Fibroblast of skin of back (primary cell): Measurements from ENCODE around the gene PKN1.
"Not testable (repeated sequence)": the region's sequence is repeated elsewhere in the genome, so short reads cannot be mapped to it uniquely, and the experiment has no call there.

Experiments
- DNase-seq: peaks from one replicate; pipeline ENCODE4 v3.0.0-alpha.2; 2013

Gene PKN1

DNA sequence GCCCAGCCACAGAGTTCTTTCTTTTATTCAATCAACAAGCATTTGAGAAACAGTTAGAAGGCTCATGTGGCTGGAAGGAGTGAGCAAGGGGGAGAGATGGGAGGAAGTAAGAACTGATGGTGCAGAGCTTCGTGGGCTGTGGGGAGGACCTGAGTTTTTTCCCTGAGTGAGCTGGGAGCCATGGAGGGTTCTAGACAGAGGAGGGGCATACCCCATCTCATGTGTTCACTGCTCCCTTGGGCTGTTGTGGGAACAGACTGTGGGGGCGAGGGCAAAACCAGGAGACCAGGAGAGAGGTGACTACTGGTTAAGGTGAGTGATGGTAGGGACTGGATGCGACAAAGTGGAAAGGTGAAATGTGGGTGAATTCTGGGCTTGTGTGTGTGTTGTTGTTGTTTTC is 2.4 kb upstream of the PKN1 start:
- no peak for DNase-seq

DNA sequence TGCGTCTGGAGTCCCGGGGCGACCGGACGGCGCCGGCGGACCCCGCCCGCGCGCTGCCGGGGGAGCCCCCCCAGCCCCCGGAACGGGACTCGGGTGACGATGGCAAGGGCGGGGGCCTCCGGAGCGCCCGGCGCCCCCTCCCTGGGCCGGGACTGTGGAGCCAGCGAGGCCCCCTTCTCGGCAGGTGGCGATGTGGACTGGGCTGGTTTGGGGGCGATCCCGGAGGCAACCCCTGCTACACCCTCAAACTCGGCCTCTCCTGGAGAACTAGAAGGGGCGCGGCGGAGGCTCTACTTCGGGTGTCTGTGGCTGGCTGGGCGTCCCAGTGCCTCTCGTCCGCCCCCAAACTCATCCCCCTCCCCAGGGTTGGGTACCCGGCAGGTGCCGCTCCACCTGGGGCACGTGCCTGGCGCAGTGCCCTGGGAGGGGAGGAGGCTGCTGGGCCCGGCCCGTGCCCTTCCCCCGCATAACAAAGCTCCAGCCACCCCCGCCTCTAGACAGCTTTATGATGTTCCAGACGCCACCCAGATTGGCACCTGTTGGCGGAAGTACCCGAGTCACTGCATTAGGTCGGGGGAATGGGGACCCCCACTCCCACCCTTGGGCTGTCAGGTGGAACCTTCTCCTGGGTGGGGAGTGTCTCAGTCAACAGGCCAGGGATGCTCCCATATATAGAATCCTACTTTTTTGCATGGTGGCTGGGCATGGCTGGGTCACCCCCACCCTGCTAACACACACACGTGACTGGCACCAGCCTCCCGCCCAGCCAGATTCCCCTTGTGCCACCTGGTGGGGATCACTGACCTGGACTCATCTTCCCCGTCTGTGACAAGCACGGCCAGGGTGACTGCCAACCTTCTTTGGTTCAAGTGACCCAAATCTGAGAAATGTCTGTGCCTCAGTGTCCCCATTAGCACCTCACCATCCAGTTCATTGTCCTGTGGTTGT is 722 bp downstream of the PKN1 start:
- no peak for DNase-seq

DNA sequence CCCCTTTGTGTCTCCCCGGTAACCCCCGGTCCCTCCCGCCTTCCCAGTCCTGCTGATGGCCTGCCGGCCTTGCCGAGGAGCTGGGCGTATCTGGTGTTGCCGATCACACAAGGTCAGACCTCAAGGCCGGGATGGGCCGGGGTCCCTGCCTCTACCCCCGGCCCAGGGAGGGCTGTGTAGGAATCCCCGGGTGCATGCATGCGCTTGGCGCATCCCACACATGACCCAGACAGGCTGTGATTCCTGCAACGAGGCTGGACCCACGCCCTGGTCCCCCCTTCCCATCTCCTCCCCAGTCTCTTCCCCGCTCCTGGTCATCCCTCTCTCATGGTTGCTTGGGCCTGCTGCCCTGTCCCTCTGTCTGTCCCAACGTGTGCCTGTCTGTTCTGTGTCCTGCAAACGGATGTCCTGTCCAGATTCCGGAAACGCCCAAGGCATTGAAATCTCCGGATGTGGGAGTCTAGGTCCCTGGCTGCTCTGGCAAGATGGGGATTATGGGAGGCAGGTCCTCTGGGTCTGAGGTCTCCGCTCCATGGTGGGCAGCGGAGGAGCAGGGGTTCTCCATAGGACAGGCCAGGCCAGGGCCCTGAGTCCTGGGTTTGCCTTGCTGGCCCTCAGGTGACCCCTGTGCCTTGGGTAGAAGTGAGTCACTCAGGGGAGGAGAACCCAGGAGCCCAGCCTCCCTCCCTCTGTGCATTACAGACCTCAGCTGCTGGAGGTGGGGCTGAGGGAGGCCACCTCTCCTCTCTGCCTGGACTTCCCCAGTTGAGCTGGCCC is 1.6 kb downstream of the PKN1 start:
- DNase-seq, result peak; percentile 72

DNA sequence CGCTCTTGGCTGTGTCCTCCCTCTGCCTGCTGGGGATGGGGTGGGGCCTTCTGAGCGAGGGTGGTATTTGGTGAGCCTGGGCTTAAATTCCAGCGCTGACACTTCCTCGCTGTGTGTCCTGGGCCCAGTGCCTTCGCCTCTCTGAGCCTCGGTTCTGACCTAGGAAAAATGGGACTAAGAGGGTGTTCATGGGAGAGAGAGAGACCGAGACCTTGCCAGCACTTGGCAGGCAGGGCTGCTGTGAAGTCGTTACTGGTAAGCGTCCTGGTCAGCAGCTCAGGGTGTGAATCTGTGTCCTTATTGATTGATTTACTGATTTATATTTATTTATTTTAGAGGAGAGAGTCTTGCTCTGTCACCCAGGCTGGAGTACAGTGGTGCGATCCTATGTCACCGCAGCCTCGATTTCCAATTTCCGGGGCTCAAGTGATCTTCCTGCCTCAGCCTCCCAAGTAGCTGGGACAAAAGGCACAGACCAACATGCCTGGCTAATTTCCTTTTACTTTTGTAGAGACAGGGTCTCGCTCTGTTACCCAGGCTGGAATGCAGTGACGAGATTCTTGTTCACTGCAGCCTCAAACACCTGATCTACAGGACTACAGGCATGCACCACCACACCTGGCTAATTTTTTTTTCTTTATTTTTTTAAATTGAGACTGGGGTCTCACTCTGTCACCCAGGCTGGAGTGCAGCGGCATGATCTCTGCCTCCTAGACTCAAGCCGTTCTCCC is 2.4 kb downstream of the PKN1 start:
- no peak for DNase-seq

DNA sequence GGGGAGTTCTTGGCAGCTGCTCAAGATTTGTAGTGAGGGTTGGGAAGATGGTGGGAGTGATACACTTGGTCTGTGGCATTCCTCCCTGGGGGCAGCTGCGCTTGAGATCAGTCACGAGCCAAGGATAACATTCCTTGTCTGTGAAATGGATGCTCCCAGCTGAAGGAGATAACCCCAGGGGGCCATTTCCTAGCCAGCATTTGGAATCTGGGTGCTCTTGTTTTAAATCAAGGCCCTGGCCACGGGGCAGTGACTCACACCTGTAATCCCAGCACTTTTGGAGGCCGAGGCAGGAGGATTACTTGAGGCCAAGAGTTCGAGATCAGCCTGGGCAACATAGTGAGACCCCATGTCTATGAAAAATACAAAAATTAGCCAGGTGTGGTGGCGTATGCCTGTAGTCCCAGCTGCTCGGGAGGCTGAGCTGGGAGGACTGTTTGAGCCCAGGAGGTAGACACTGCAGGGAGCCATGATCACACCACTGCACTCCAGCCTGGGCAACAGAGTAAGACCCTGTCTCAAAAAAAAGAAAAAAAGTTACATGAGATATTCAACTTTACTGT is 4.6 kb downstream of the PKN1 start:
- peak; percentile 71 for DNase-seq

DNA sequence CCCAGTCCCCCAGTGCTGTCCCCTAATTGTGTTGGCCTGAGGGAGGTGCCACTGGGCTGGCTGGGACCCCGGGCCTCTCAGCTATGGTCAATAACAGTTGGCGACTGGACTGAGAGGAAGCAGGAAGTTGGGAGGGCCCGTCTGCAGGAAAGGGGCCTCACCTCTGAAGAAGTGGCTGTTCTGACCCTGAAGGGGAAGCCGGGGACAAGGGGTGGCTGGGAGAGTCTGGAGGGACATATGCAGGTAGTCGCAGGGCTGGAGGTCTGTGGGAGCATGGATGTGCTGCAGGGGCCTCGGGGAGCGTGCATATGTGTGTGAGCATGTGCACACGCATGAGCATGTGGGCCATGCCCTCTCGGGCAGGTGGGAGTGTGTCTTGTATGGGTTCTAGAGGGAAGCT is 5.9 kb downstream of the PKN1 start:
- DNase-seq, result no peak

DNA sequence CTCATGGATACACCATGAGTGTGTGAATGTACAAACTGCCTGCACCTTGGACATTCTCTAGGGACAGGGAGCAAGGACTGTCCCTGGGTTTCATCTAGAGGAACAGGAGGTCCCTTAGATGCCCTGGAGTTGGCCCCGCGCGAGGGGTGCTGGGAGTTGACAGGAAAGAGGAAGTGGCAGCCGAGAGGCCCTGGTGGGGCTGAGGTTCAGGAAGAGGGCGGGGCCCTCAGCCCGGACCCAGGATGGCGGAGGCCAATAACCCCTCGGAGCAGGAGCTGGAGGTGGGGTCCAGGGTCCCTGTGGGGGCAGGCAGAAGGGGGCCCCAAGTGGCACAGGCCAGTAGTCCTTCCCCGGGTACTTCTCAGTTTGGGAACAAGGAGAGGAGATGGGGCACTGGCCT is 6.9 kb downstream of the PKN1 start:
- no peak for DNase-seq

DNA sequence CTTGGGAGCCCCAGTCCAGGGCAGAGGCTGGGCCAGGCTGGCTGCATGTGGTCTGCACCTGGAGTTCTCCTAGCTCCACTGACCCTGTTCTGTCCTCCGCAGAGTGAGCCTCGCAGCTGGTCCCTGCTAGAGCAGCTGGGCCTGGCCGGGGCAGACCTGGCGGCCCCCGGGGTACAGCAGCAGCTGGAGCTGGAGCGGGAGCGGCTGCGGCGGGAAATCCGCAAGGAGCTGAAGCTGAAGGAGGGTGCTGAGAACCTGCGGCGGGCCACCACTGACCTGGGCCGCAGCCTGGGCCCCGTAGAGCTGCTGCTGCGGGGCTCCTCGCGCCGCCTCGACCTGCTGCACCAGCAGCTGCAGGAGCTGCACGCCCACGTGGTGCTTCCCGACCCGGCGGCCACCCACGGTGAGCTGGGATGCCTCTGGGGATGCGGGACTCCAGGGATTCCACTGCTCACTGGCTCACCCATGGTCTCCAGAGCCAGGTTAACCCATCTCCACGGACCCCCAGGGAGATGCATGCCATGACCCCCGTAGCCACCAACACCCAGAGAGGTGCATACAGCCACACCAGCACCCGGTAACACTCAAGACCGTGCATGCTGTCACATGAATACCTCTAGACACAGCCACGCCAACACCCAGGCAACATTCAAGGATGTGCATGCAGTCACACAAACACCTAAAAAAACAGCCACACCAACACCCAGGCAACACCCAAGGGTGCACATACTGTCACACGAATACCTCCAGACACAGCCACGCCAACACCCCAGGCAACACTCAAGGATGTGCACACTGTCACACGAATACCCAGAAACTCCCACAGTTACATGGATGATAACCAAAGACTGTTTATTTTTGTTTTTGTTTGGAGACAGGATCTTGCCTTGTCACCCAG is 8.2 kb downstream of the PKN1 start:
- no peak for DNase-seq

DNA sequence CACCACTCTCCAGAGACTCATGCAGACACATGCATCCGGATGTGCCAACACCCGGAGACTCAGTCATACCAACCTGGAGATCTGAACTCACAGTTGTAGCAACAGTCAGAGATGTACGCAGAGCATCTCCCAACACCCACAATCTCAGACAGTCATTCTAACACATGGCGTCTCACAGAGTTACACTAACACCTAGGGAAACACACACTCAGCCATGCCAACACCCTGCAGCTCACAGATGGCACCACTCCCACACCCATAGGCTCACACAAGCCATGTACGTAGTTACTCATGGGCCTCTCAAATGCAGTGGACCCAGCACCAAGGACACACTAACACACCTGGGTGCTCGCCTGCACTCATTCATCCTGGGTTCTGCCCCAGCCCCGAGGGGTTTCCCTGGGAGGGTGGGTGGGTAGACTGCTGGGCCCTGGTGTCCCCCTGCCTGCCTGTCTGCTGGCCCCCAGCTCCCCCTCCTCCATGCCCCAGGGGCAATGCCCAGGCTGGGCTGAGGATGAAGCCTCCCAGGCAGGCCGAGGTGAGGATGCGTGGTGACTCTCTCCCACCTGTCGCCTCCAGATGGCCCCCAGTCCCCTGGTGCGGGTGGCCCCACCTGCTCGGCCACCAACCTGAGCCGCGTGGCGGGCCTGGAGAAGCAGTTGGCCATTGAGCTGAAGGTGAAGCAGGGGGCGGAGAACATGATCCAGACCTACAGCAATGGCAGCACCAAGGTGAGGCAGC is 10.0 kb downstream of the PKN1 start:
- no peak for DNase-seq

DNA sequence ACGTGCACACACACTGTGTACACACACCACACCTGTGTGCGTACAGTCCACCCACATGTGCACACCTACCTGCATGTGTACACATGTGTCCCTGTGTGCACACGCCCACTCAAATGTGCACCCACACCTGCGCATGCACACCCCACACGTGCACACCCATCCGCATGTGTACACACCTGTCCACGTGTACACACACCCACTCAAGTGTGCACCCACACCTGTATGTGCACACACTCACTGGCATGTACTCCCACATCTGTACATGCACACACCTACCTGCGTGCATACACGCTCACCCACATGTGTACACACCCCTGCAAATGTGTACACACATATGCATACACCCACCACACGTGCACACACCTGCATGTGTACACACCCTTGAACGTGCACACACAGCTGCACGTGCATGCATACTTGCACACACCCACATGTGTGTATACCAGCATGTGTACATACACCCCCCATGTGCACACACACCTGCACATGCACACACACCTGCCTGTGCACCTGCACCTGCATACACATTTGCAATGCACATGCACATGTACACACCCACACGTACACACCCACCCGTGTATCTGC is 10.6 kb downstream of the PKN1 start:
- no peak for DNase-seq

DNA sequence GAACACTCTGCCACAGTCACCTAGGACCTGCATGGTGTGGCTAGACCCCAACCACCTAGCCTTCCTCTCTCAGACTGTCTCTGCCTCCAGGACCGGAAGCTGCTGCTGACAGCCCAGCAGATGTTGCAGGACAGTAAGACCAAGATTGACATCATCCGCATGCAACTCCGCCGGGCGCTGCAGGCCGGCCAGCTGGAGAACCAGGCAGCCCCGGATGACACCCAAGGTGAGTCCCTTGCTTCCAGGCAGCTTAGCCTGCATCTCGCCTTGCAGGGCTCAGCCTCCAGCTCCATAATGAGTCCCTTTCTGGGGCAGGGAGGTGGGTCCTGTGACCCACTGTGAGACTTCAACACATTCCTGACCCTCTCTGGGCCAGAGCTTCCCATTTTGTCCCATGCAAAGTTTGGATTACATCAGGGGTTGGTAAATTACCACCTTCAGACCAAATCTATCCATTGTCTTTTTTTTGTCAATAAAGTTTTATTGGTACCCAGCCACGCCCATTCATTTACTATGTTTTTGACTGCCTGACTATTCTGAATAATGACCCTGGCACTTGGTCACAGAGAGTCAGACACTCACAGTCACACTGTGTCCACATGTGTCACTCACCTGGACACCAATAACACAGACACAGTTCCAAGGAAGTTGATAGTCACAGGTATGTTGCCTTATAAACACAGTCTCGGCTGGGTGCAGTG is 13.4 kb downstream of the PKN1 start:
- no peak for DNase-seq

DNA sequence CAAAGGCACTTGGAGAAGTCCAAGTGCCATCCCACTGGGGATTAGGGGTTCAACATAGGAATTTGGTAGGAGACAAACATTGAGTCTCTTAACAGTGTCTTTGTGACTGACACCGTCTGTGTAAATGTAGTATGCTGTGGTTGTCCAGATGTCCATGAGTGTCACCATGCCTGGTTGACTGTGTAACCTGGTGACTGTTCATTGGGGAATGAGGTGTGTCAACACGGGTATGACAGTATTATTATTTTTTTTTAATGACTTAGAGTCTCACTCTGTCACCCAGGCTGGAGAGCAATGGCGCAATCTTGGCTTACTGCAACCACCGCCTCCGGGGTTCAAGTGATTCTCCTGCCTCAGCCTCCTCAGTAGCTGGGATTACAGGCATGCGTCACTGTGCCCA is 16.2 kb downstream of the PKN1 start:
- DNase-seq, result peak; percentile 56

DNA sequence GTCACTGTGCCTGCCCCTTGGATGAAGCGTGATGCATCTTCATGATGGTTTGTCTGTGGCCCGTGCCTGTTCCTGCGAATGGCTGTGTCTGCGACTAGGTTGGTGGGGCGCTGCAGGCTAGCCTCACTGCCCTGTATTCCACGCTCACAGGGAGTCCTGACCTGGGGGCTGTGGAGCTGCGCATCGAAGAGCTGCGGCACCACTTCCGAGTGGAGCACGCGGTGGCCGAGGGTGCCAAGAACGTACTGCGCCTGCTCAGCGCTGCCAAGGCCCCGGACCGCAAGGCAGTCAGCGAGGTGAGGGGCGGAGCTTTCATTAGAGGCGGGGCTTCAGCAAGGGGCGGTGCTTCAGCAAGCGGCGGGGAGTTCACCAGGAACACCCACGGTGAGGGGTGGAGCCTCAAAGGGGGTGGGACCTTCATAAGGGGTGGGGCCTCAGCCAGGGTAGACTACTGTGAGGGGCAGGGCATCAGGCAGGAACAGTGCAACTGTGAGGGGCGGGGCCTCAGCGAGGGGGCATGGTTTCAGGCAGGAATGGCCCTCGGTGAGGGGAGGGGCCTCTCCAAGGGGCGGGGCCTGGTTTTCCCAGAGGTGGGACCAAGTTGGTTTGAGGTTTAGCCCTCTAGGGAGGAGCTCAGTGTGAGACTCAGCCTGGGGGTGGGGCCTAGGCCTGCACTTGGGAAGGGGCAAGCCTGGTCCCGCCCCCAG is 17.2 kb downstream of the PKN1 start:
- peak; percentile 40 for DNase-seq

DNA sequence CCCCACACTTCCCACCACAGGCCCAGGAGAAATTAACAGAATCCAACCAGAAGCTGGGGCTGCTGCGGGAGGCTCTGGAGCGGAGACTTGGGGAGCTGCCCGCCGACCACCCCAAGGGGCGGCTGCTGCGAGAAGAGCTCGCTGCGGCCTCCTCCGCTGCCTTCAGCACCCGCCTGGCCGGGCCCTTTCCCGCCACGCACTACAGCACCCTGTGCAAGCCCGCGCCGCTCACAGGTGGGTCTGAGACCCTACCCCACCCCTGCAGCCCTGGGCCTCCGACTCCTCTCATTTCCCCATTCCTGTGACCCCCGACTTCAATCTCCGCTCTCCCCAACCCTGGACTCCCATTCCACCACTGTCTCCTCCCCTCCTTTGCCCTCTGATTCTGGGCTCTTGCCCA is 17.8 kb downstream of the PKN1 start:
- no peak for DNase-seq

DNA sequence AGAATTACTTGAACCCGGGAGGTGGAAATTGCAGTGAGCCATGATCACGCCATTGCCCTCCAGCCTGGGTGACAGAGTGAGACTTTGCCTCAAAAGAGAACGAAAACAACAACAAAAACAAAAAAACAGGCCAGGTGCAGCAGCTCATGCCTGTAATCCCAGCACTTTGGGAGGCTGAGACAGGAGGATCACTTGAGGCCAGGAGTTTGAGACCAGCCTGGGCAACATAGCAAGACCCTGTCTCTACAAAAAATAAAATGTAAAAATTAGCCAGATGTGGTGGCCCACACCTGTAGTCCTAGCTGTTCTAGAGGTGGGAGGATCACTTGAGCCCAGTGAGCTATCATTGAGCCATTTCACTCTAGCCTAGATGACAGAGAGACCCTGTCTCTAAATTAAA is 19.2 kb downstream of the PKN1 start:
- not testable (repeated sequence) for DNase-seq

DNA sequence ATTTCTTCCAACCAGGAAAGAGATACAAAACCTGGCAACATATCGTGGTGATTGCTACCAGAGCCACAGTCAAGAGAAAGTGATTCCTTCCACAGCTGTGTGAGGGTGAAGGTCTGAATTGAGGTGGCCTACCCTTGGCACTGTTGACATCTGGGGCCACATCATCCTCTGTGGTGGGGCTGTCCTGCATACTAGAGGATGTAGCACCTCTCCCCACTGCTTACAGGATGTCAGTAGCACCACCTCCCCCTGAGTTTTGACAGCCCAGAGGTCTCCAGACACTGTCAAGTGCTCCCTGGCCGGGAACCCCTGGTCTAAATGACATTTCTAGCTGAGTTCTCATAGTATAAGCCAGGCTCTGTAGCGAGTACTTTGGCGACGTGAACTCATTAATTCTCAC is 26.6 kb downstream of the PKN1 start:
- no peak for DNase-seq

DNA sequence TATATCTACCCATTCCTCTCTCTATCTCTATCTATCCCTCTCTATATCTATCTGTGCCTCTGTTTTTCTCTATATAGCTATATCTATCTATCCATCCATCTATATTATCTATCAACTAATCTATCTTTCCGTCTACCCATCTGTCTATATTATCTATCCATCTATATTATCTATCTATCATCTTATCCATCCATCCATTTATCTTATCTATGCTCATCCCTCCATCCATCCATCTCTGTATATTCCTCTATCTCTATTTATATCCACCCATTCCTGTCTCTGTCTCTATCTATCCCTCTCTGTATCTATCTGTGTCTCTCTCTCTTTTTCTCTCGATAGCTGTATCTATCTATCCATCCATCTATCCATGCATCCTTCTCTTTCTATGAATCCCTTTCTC is 27.8 kb downstream of the PKN1 start:
- DNase-seq, result no peak

DNA sequence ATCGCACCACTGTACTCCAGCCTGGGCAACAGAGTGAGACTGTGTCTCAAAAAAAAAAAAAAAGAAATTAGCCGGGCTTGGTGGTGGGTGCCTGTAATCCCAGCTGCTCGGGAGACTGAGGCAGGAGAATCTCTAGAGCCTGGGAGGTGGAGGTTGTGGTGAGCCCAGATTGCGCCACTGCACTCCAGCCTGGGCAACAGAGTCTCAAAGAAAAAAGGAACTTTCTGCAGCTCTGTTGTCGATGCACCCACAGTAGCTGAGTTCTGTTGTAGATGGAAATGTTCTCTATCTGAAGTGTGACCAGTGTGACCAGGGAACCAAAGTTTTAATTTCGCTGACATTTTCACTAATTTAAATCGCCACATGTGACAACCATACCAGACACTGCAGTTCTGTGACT is 29.3 kb downstream of the PKN1 start:
- DNase-seq, result not testable (repeated sequence)

DNA sequence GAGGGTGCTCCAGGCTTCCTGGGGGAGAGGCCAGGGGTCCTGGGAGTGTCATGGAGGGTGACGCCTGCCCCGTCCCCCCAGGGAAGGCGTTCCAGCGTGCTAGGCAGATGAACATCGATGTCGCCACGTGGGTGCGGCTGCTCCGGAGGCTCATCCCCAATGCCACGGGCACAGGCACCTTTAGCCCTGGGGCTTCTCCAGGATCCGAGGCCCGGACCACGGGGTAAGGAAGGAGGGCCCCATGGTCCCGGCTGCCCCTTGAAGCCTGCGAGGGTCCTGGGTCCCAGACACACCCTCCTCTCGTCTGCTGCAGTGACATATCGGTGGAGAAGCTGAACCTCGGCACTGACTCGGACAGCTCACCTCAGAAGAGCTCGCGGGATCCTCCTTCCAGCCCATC is 30.6 kb downstream of the PKN1 start:
- DNase-seq, result no peak
